ENCODE measurements around the gene ROBO3.
A peak's percentile ranks its signal among the peaks of the same experiment; 100 is the strongest.

GRCh38 chr11:124920870-124921609 lies 55.8 kb downstream of the ROBO3 start:
- no peak for TF ChIP-seq NR1H2 (CRISPR knock-in tag; IDR thresholded peaks at IDR 0.05)
- no peak for TF ChIP-seq CTCF (IDR thresholded peaks at IDR 0.05)
- TF ChIP-seq ZNF425 (CRISPR knock-in tag; conservative IDR thresholded peaks at IDR 0.05): no peak
- no peak for TF ChIP-seq ATF3 (CRISPR knock-in tag; conservative IDR thresholded peaks at IDR 0.05)
- peak; percentile 90; the same call in 1 of the 2 replicates for TF ChIP-seq E2F4 (CRISPR knock-in tag; IDR thresholded peaks at IDR 0.05; ENCODE audit: borderline replicate concordance, low read depth)
- peak; percentile 90; the same call in 1 of the 2 replicates for TF ChIP-seq ATF1 (CRISPR knock-in tag; IDR thresholded peaks at IDR 0.05)
- peak; percentile 95 for TF ChIP-seq ZNF232 (CRISPR knock-in tag; IDR thresholded peaks at IDR 0.05)
- TF ChIP-seq MXD4 (CRISPR knock-in tag; IDR thresholded peaks at IDR 0.05; ENCODE audit: borderline replicate concordance): no peak
- no peak for TF ChIP-seq GABPB1 (CRISPR knock-in tag; IDR thresholded peaks at IDR 0.05)
- no peak for TF ChIP-seq FOXJ3 (CRISPR knock-in tag; IDR thresholded peaks at IDR 0.05; ENCODE audit: borderline replicate concordance)
- peak; percentile 96 for TF ChIP-seq ZBTB43 (CRISPR knock-in tag; IDR thresholded peaks at IDR 0.05)
- TF ChIP-seq ZNF121 (CRISPR knock-in tag; IDR thresholded peaks at IDR 0.05): no peak
- TF ChIP-seq ATF2 (CRISPR knock-in tag; IDR thresholded peaks at IDR 0.05; ENCODE audit: borderline replicate concordance, low read depth): peak; percentile 64; the same call in 1 of the 2 replicates

Measured in WTC11 (cell line).